Measurements from ENCODE around the gene IDS. TPM values are rescaled to one million over a fixed set of nuclear protein-coding genes. Genes with fewer than 3 reads are reported as not detected.

The IDS gene
- total RNA-seq, 1 experiment from 2014 or later = 13.3 TPM

GRCh38 chrX:149541521-149542047 is 36.5 kb upstream of the IDS start:
- DNase-seq (ENCODE audit: low spot score) (no peak), ATAC-seq (no peak)
- TF ChIP-seq NR1H2 (CRISPR knock-in tag; IDR thresholded peaks at IDR 0.05) (no peak), NR3C1 (CRISPR knock-in tag; conservative IDR thresholded peaks at IDR 0.05; ENCODE audit: low read depth) (no peak), NFE2L1 (CRISPR knock-in tag; IDR thresholded peaks at IDR 0.05) (no peak), ZNF121 (CRISPR knock-in tag; IDR thresholded peaks at IDR 0.05) (no peak), ZSCAN18 (CRISPR knock-in tag; IDR thresholded peaks at IDR 0.05) (no peak), CREM (CRISPR knock-in tag; IDR thresholded peaks at IDR 0.05) (no peak), OVOL2 (CRISPR knock-in tag; IDR thresholded peaks at IDR 0.05; ENCODE audit: borderline replicate concordance) (no peak), EMX1 (CRISPR knock-in tag; IDR thresholded peaks at IDR 0.05) (no peak), TP53 (CRISPR knock-in tag; IDR thresholded peaks at IDR 0.05) (no peak)
- TF ChIP-seq, protein P1, sequence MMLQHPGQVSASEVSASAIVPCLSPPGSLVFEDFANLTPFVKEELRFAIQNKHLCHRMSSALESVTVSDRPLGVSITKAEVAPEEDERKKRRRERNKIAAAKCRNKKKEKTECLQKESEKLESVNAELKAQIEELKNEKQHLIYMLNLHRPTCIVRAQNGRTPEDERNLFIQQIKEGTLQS (CRISPR knock-in tag; conservative IDR thresholded peaks at IDR 0.05) = no peak
- Mint-ChIP-seq H3K4me3 (peak overlapping the region; percentile 81), H3K9me3 (no peaks in the 10 kb centered on the region), H3K27ac (no peak overlapping the region), H3K36me3 (no peaks in the 10 kb centered on the region), H3K27me3 (ENCODE audit: low read depth) (peaks cover 10% of the 10 kb centered on the region), H3K4me1 (0 out of 2 replicates have a peak, but pooled peaks cover 2% of the 10 kb centered on the region)
- POLR2A ChIA-PET = no interaction called here
- CTCF ChIA-PET = interaction anchor here (3.2 kb wide), 2 partner anchors 13 to 30 kb away, joined by 16 to 33 read pairs; no protein-coding TSS in a partner anchor

GRCh38 chrX:149540621-149541520 is 35.8 kb upstream of the IDS start, which contains the start of gene EOLA1:
EOLA1 (plus strand) TSS chrX:149541012; CDS start chrX:149545631, 4,619 bp downstream.
- Mint-ChIP-seq H3K36me3 (no peaks in the 10 kb centered on the region), H3K27me3 (ENCODE audit: low read depth) (peaks cover 10% of the 10 kb centered on the region), H3K4me1 (peaks cover 8% of the 10 kb centered on the region; the same call in 1 of the 2 replicates), H3K4me3 (peak within 1 kb of the TSS; percentile 81), H3K27ac (peak within 1 kb of the TSS; percentile 96), H3K9me3 (no peaks in the 10 kb centered on the region)
- ChIA-PET POLR2A (interaction anchor here (0.6 kb wide), 1 partner anchor 397 kb away, joined by 4 read pairs; the partner anchor contains the start of gene EOLA2), CTCF (interaction anchor here (0.6 to 3.2 kb wide), 7 partner anchors 12 to 398 kb away, joined by 4 to 33 read pairs (median 9); partner anchors contain the start of genes EOLA2 and IDS)
- no peak for DNase-seq (ENCODE audit: low spot score)
- peak; percentile 39 for ATAC-seq
- no peak for TF ChIP-seq CREM (CRISPR knock-in tag; IDR thresholded peaks at IDR 0.05)
- no peak for TF ChIP-seq TCF7 (CRISPR knock-in tag; IDR thresholded peaks at IDR 0.05; ENCODE audit: low read depth)
- no peak for TF ChIP-seq ZNF317 (CRISPR knock-in tag; IDR thresholded peaks at IDR 0.05; ENCODE audit: borderline replicate concordance, low read depth)
- TF ChIP-seq, protein P2, sequence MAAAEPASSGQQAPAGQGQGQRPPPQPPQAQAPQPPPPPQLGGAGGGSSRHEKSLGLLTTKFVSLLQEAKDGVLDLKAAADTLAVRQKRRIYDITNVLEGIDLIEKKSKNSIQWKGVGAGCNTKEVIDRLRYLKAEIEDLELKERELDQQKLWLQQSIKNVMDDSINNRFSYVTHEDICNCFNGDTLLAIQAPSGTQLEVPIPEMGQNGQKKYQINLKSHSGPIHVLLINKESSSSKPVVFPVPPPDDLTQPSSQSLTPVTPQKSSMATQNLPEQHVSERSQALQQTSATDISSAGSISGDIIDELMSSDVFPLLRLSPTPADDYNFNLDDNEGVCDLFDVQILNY (CRISPR knock-in tag; IDR thresholded peaks at IDR 0.05) = no peak
- TF ChIP-seq PRDM15 (CRISPR knock-in tag; IDR thresholded peaks at IDR 0.05) = peak; percentile 63
- no peak for TF ChIP-seq ZNF671 (CRISPR knock-in tag; IDR thresholded peaks at IDR 0.05)
- TF ChIP-seq MAX (CRISPR knock-in tag; IDR thresholded peaks at IDR 0.05) = peak; percentile 62; the same call in 1 of the 2 replicates
- TF ChIP-seq ZNF138 (CRISPR knock-in tag; conservative IDR thresholded peaks at IDR 0.05) = no peak
- TF ChIP-seq NR2C2 (CRISPR knock-in tag; IDR thresholded peaks at IDR 0.05) = no peak
- no peak for TF ChIP-seq USF1 (CRISPR knock-in tag; IDR thresholded peaks at IDR 0.05)
- no peak for TF ChIP-seq ELF4 (CRISPR knock-in tag; IDR thresholded peaks at IDR 0.05; ENCODE audit: low read depth)
- no peak for TF ChIP-seq TEAD1 (CRISPR knock-in tag; IDR thresholded peaks at IDR 0.05)
- no peak for TF ChIP-seq IRF2 (CRISPR knock-in tag; IDR thresholded peaks at IDR 0.05; ENCODE audit: borderline replicate concordance, low read depth)
- peak; percentile 16; the same call in 1 of the 2 replicates for TF ChIP-seq GABPB1 (CRISPR knock-in tag; IDR thresholded peaks at IDR 0.05)
- TF ChIP-seq ZNF396 (CRISPR knock-in tag; IDR thresholded peaks at IDR 0.05; ENCODE audit: borderline replicate concordance) = no peak
- TF ChIP-seq, protein P1 (CRISPR knock-in tag; conservative IDR thresholded peaks at IDR 0.05) = no peak
- TF ChIP-seq NR3C1 (CRISPR knock-in tag; conservative IDR thresholded peaks at IDR 0.05; ENCODE audit: low read depth) = no peak
- TF ChIP-seq CBFB (CRISPR knock-in tag; IDR thresholded peaks at IDR 0.05; ENCODE audit: low read depth) = no peak
